ENCODE measurements around the gene TMCO4. TPM values are rescaled to one million over a fixed set of nuclear protein-coding genes. Genes with fewer than 3 reads are reported as not detected.
A peak's percentile ranks its signal among the peaks of the same experiment; 100 is the strongest.
"Not testable (repeated sequence)": the region's sequence is repeated elsewhere in the genome, so short reads cannot be mapped to it uniquely, and the experiment has no call there.

Gene TMCO4
- total and polyA plus RNA-seq, 11 donors: 6.3 to 14.3 (median 7.6) TPM

DNA sequence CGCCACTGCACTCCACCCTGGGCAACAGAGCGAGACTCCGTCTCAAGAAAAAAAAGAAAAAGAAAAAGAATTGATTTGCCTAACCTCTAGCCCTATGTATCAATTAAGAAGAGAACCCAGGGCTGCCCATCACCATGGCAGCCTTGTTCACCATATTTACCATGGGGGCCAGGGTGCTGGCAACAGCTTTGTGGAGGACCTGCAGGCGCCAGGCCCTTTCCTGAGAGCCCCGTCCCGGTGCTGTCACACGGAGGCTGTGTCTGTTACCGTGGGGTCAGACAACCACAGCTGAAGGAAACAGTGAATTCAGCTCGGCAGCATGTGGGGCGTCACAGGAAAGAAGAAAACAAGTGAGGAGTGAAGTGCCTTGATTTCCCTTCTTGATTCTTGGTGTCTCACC, 162.1 kb downstream of the TMCO4 start:
- intact Hi-C loops (cut with DNase I): no loop called here
- Histone ChIP-seq H3K4me1 (peaks cover 0 to 11% (median 0%) of the 10 kb centered on the region in 12 donors), H3K27ac (no peak overlapping the region), H3K27me3 (peaks cover 0 to under 1% (median 0%) of the 10 kb centered on the region in 9 donors), H3K9me3 (no peaks in the 10 kb centered on the region), H3K36me3 (peaks cover 0 to 2% (median 0%) of the 10 kb centered on the region in 9 donors), H3K4me3 (no peak overlapping the region)
- no peak for TF ChIP-seq POLR2A (IDR thresholded peaks at IDR 0.05)
- DNase-seq (no peak), ATAC-seq (no peak)
- 78 to 91% (median 88%) methylated on average over 10 of the region's 10 CpGs for WGBS, 4 donors

DNA sequence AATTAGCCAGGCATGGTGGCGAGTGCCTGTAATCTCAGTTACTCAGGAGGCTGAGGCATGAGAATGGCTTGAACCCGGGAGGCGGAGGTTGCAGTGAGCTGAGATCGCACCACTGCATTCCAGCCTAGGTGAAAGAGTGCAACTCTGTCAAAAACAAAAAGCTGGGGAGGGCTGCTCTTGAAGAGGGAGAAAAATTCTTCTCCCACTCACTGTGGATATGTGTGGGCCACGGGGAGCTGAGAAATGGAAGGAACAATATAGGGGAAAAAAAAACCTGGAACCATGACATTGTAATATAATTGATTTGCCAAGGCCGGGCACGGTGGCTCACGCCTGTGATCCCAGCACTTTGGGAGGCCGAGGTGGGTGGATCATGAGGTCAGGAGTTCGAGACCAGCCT, 163.0 kb downstream of the TMCO4 start:
- DNase-seq; H3K9me3 ChIP-seq; intact Hi-C loops (cut with DNase I); H3K4me3 ChIP-seq; ATAC-seq; H3K27ac ChIP-seq; H3K4me1 ChIP-seq; H3K36me3 ChIP-seq; H3K27me3 ChIP-seq: not testable (repeated sequence)
- 83 to 96% (median 90%) methylated on average over 10 of the region's 10 CpGs for WGBS, 4 donors

DNA sequence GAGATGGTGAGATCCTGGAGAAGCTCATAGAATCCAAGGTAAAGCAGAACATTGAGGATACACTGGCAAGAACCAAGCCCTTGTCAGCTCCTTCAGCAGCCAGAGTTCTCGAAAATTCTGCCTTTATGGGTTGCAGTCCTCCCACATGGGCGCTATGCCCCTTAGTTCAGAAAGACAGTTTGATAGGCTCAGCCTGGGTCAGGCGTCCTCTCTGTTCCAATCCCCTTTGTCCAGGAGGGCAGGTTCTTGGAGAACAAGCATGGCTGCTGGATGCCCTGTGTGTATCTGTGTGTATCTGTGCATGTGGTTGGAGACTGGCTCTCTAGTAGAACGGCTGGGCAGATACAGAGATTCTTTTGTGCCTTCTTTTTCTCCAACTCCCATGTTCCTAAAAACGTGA, 163.7 kb downstream of the TMCO4 start:
- peaks cover 0 to 9% (median 0%) of the 10 kb centered on the region in 12 donors for H3K4me1 ChIP-seq
- H3K9me3 ChIP-seq: no peaks in the 10 kb centered on the region
- WGBS, 4 donors: 91 to 96% (median 95%) methylated on average over 5 of the region's 5 CpGs
- DNase-seq: no peak
- TF ChIP-seq, protein P1, sequence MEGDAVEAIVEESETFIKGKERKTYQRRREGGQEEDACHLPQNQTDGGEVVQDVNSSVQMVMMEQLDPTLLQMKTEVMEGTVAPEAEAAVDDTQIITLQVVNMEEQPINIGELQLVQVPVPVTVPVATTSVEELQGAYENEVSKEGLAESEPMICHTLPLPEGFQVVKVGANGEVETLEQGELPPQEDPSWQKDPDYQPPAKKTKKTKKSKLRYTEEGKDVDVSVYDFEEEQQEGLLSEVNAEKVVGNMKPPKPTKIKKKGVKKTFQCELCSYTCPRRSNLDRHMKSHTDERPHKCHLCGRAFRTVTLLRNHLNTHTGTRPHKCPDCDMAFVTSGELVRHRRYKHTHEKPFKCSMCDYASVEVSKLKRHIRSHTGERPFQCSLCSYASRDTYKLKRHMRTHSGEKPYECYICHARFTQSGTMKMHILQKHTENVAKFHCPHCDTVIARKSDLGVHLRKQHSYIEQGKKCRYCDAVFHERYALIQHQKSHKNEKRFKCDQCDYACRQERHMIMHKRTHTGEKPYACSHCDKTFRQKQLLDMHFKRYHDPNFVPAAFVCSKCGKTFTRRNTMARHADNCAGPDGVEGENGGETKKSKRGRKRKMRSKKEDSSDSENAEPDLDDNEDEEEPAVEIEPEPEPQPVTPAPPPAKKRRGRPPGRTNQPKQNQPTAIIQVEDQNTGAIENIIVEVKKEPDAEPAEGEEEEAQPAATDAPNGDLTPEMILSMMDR (IDR thresholded peaks at IDR 0.05): no peak
- TF ChIP-seq POLR2A (IDR thresholded peaks at IDR 0.05): no peak
- no peaks in the 10 kb centered on the region for H3K27me3 ChIP-seq
- peaks cover 0 to 2% (median 0%) of the 10 kb centered on the region in 9 donors for H3K36me3 ChIP-seq
- intact Hi-C loops (cut with DNase I): no loop called here
- H3K27ac ChIP-seq: no peak overlapping the region
- no peak overlapping the region for H3K4me3 ChIP-seq
- ATAC-seq: no peak

DNA sequence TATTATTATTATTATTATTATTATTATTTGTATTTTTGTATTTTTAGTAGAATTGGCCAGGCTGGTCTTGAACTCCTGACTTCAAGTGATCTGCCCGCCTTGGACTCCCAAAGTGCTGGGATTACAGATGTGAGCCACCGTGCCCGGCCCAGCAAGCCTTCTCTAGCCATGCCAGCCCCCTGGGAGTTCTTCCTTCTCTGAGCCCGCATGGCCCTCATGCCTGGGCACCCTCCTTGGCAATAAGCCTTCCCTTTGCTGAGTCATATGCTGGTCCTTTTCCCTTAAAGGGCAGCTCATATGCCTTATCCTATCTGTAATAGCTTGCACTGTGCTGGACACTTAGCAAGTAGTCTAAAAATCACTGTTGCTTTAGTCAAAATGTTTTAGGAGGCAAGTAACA, 164.1 kb downstream of the TMCO4 start:
- 83 to 91% (median 87%) methylated on average over 4 of the region's 4 CpGs for WGBS, 4 donors
- Histone ChIP-seq H3K27me3 (no peaks in the 10 kb centered on the region), H3K9me3 (no peaks in the 10 kb centered on the region), H3K36me3 (peaks cover 0 to 6% (median 0%) of the 10 kb centered on the region in 9 donors), H3K4me3 (no peak overlapping the region), H3K4me1 (peaks cover 0 to 6% (median 0%) of the 10 kb centered on the region in 12 donors), H3K27ac (no peak overlapping the region)
- intact Hi-C loops (cut with DNase I): no loop called here
- TF ChIP-seq, protein P1 (IDR thresholded peaks at IDR 0.05): no peak
- TF ChIP-seq POLR2A (IDR thresholded peaks at IDR 0.05): no peak
- DNase-seq: no peak
- ATAC-seq: peak; percentile 28 to 82 (median 62)

DNA sequence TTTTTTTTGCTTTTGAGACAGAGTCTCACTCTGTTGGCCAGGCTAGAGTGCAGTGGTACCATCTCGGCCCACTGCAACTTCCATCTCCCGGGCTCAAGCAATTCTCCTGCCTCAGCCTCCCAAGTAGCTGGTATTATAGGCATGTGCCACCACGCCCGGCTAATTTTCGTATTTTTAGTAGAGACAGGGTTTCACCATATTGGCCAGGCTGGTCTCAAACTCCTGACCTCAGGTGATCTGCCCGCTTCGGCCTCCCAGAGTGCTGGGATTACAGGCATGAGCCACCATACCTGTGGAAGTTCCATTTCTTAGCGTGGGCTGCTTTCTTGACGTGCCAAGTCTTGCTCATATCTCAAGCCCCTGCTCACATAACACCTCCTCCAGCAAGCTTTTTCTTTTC, 164.7 kb downstream of the TMCO4 start:
- 95 to 98% (median 97%) methylated on average over 9 of the region's 9 CpGs for WGBS, 4 donors
- H3K4me1 ChIP-seq; intact Hi-C loops (cut with DNase I): not testable (repeated sequence)

DNA sequence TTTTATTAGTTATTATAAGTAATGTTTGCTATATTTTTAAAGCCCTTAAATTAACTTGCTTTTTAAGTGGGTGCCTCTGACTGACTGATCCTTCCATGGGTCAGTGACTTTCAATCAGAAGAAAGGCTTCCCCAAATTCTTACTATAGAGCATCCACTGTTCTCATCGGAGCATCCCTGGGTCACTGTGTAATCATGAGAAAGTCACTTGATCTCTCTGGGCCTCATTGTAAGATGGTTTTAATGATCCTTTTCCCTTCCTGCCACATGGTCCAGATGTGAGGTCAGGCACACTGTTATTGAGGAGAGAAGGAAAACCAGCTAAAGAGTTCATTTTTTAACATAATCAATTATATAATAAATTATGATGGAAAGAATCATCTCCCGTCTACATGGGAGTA, 166.6 kb downstream of the TMCO4 start:
- Histone ChIP-seq H3K4me1 (peaks cover 0 to 7% (median 0%) of the 10 kb centered on the region in 12 donors), H3K27me3 (no peaks in the 10 kb centered on the region), H3K36me3 (peaks cover 0 to 21% (median under 1%) of the 10 kb centered on the region in 9 donors), H3K4me3 (no peak overlapping the region), H3K9me3 (no peaks in the 10 kb centered on the region), H3K27ac (no peak overlapping the region)
- TF ChIP-seq POLR2A (IDR thresholded peaks at IDR 0.05): no peak
- TF ChIP-seq, protein P1 (IDR thresholded peaks at IDR 0.05): no peak
- 91 to 94% (median 93%) methylated on average over 2 of the region's 2 CpGs for WGBS, 4 donors
- ATAC-seq (no peak), DNase-seq (no peak)
- intact Hi-C loops (cut with DNase I): no loop called here

More for the DNA sequence above, 164.7 kb downstream of the TMCO4 start:
- not testable (repeated sequence) for DNase-seq, H3K27me3 ChIP-seq, ATAC-seq, H3K27ac ChIP-seq, H3K9me3 ChIP-seq, H3K4me3 ChIP-seq, H3K36me3 ChIP-seq
